NK-92 treated with Interleukin-12 subunit alpha and Interleukin-12 subunit beta, amount 100 ng/mL, for 24 hours (cell line): Measurements from ENCODE around the gene TMEM51.
"Not testable (repeated sequence)": the region's sequence is repeated elsewhere in the genome, so short reads cannot be mapped to it uniquely, and the experiment has no call there.

Experiments
- DNase-seq: peaks from one replicate; lab custom pipeline; 2025; lab: John Stamatoyannopoulos, UW

Gene TMEM51

GRCh38 chr1:15154480-15155036, 1.0 kb downstream of the TMEM51 start:
- DNase-seq, result no peak

GRCh38 chr1:15155191-15155590, 1.6 kb downstream of the TMEM51 start:
- DNase-seq, result no peak

GRCh38 chr1:15155888-15156741, 2.6 kb downstream of the TMEM51 start:
- no peak for DNase-seq

GRCh38 chr1:15156807-15157380, 3.3 kb downstream of the TMEM51 start:
- no peak for DNase-seq

- DNase-seq, result no peak
Measured at GRCh38 chr1:15157524-15158399, 4.2 kb downstream of the TMEM51 start.

- DNase-seq, result no peak
Measured at GRCh38 chr1:15158506-15159165, 5.1 kb downstream of the TMEM51 start.

- no peak for DNase-seq
Measured at GRCh38 chr1:15159166-15159555, 5.6 kb downstream of the TMEM51 start.

- no peak for DNase-seq
Measured at GRCh38 chr1:15160626-15161025, 7.1 kb downstream of the TMEM51 start.

- no peak for DNase-seq
Measured at GRCh38 chr1:15167386-15167785, 13.8 kb downstream of the TMEM51 start.

GRCh38 chr1:15168479-15168878, 14.9 kb downstream of the TMEM51 start:
- DNase-seq, result no peak

GRCh38 chr1:15170071-15170470, 16.5 kb downstream of the TMEM51 start:
- DNase-seq, result no peak

- no peak for DNase-seq
Measured at GRCh38 chr1:15171271-15171908, 17.8 kb downstream of the TMEM51 start.

GRCh38 chr1:15172405-15173259, 19.1 kb downstream of the TMEM51 start:
- DNase-seq, result no peak

- no peak for DNase-seq
Measured at GRCh38 chr1:15173863-15174614, 20.5 kb downstream of the TMEM51 start.

GRCh38 chr1:15174615-15174983, 21.1 kb downstream of the TMEM51 start:
- DNase-seq, result no peak

GRCh38 chr1:15175324-15176094, 22.0 kb downstream of the TMEM51 start:
- DNase-seq, result not testable (repeated sequence)

- DNase-seq, result no peak
Measured at GRCh38 chr1:15176120-15176519, 22.6 kb downstream of the TMEM51 start.

- DNase-seq, result no peak
Measured at GRCh38 chr1:15176898-15177665, 23.5 kb downstream of the TMEM51 start.
